ENCODE data around the gene NFIA. TPM values are rescaled to one million over a fixed set of nuclear protein-coding genes. Genes with fewer than 3 reads are reported as not detected.

NFIA gene
- total and polyA plus RNA-seq, 10 of the 15 experiments (the other 5 are each of a cell fraction or from before 2014, with no cell fraction given): 0.10 to 0.16 TPM; not detected in 8

GRCh38 chr1:61163355-61163754 lies 81.0 kb downstream of the NFIA start:
- no peak for ATAC-seq
- Histone ChIP-seq H3K4me2 (ENCODE audit: control insufficient read depth, insufficient read depth) (no peak overlapping the region), H2AFZ (ENCODE audit: control insufficient read depth, low read depth, low read length) (no peak overlapping the region), H4K20me1 (ENCODE audit: control insufficient read depth, insufficient read depth) (no peaks in the 10 kb centered on the region), H3K27ac (ENCODE audit: control insufficient read depth, insufficient read depth) (no peak overlapping the region), H3K4me3 (no peak overlapping the region), H3K36me3 (ENCODE audit: control insufficient read depth in 2 of 2, insufficient read depth in 2 of 2, low read length in 1 of 2) (no peaks in the 10 kb centered on the region), H3K27me3 (replicated peaks in 1 of 2; ENCODE audit: control insufficient read depth in 2 of 2, insufficient read depth in 2 of 2, low read length in 1 of 2) (no peaks in the 10 kb centered on the region), H3K4me1 (ENCODE audit: control insufficient read depth, insufficient read depth, low read length) (no peaks in the 10 kb centered on the region), H3K9me3 (replicated peaks; ENCODE audit: control insufficient read depth, insufficient read depth, low read length) (no peaks in the 10 kb centered on the region), H3K9ac (ENCODE audit: control insufficient read depth, insufficient read depth, low read length) (no peak overlapping the region), H3K79me2 (ENCODE audit: control insufficient read depth, insufficient read depth, low read length) (no peaks in the 10 kb centered on the region)
- no peak for DNase-seq (ENCODE audit: low read depth, low spot score)
- ChIA-PET RAD21 (ENCODE audit: unreplicated experiment) (no interaction called here), SMC1A (ENCODE audit: uncharacterized antibody, unreplicated experiment) (no interaction called here), CTCF (interaction anchor here (1.1 kb wide), 1 partner anchor 479 kb away, joined by 3 read pairs; no protein-coding TSS in a partner anchor), POLR2A (no interaction called here)
- no peak for FAIRE-seq
- intact Hi-C loops (cut with micrococcal nuclease; ENCODE audit: unreplicated experiment) (no loop called here), in situ Hi-C loops (cut with MboI) (no loop called here)
- whole genome bisulfite sequencing (ENCODE audit: insufficient coverage, insufficient replicate concordance, low lambda C conversion rate, missing lambda C conversion rate): 0% methylated on average over 1 of the region's 1 CpG
- TF ChIP-seq NFYB (IDR thresholded peaks at IDR 0.05; ENCODE audit: insufficient read depth, low read depth, low read length) (no peak), HDGF (IDR thresholded peaks at IDR 0.05) (no peak), BCL3 (IDR thresholded peaks at IDR 0.05; ENCODE audit: borderline replicate concordance, insufficient read depth, low read depth, low read length, poor library complexity, severe bottlenecking) (no peak), EP300 (IDR thresholded peaks at IDR 0.05; ENCODE audit: borderline replicate concordance in 1 of 2, control insufficient read depth in 1 of 2, low read depth in 2 of 2, low read length in 2 of 2) (no peak), SUZ12 (IDR thresholded peaks at IDR 0.05; ENCODE audit: unreplicated experiment) (no peak), SMAD5 (IDR thresholded peaks at IDR 0.05; ENCODE audit: low read depth) (no peak), ZBTB4 (CRISPR knock-in tag; IDR thresholded peaks at IDR 0.05) (no peak), RBBP5 (conservative IDR thresholded peaks at IDR 0.05) (no peak), SMC3 (IDR thresholded peaks at IDR 0.05; ENCODE audit: borderline replicate concordance, low read length) (no peak), FOS (IDR thresholded peaks at IDR 0.05; ENCODE audit: borderline replicate concordance, extremely low read depth, insufficient read length) (no peak), ESRRA (IDR thresholded peaks at IDR 0.05; ENCODE audit: low read length) (no peak), NR2F1 (conservative IDR thresholded peaks at IDR 0.05) (no peak), ZNF24 (IDR thresholded peaks at IDR 0.05) (no peak), E4F1 (IDR thresholded peaks at IDR 0.05; ENCODE audit: borderline replicate concordance, partially characterized antibody) (no peak)
- TF ChIP-seq, protein P1, sequence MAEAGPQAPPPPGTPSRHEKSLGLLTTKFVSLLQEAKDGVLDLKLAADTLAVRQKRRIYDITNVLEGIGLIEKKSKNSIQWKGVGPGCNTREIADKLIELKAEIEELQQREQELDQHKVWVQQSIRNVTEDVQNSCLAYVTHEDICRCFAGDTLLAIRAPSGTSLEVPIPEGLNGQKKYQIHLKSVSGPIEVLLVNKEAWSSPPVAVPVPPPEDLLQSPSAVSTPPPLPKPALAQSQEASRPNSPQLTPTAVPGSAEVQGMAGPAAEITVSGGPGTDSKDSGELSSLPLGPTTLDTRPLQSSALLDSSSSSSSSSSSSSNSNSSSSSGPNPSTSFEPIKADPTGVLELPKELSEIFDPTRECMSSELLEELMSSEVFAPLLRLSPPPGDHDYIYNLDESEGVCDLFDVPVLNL (IDR thresholded peaks at IDR 0.05; ENCODE audit: low read depth, low read length): no peak
- no TSS peak for BruUV-seq (replicated peaks)

Measured in GM12878 (cell line).